Keratinocyte (primary cell): ENCODE data around the gene HVCN1.

ENCODE experiments used
- EZH2 ChIP-seq: IDR thresholded peaks from one replicate; pipeline ENCODE4 v1.6.1; 2012; ENCODE audit warnings: inconsistent platforms, mild to moderate bottlenecking, low read length, moderate library complexity
- TF ChIP-seq, protein P1 (sequence below), 3 experiments: IDR thresholded peaks in 1 of 3; conservative IDR thresholded peaks in 1 of 3; optimal IDR thresholded peaks in 1 of 3; 2 replicates in 2 of 3; 3 replicates in 1 of 3; pipeline versions ENCODE3 to v1.5.1; 2011; ENCODE audit warnings: low read length in 3 of 3, mild to moderate bottlenecking in 3 of 3, moderate library complexity in 2 of 3, control low read depth in 1 of 3, inconsistent platforms in 1 of 3; ENCODE audit not compliant: insufficient read depth in 2 of 3; ENCODE audit errors: extremely low read depth in 1 of 3

GRCh38 chr12:110613071-110613770 is 75.7 kb downstream of the HVCN1 start:
- TF ChIP-seq, protein P1, sequence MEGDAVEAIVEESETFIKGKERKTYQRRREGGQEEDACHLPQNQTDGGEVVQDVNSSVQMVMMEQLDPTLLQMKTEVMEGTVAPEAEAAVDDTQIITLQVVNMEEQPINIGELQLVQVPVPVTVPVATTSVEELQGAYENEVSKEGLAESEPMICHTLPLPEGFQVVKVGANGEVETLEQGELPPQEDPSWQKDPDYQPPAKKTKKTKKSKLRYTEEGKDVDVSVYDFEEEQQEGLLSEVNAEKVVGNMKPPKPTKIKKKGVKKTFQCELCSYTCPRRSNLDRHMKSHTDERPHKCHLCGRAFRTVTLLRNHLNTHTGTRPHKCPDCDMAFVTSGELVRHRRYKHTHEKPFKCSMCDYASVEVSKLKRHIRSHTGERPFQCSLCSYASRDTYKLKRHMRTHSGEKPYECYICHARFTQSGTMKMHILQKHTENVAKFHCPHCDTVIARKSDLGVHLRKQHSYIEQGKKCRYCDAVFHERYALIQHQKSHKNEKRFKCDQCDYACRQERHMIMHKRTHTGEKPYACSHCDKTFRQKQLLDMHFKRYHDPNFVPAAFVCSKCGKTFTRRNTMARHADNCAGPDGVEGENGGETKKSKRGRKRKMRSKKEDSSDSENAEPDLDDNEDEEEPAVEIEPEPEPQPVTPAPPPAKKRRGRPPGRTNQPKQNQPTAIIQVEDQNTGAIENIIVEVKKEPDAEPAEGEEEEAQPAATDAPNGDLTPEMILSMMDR (optimal IDR thresholded peaks at IDR 0.05 in 1 of 3, IDR thresholded peaks at IDR 0.05 in 1 of 3, conservative IDR thresholded peaks at IDR 0.05 in 1 of 3; ENCODE audit: extremely low read depth in 1 of 3, insufficient read depth in 2 of 3, low read length in 3 of 3), result no peak
- no peak for TF ChIP-seq EZH2
